Measurements from ENCODE around the gene NPLOC4. TPM values are rescaled to one million over a fixed set of nuclear protein-coding genes. Genes with fewer than 3 reads are reported as not detected.

NPLOC4 gene
- total and polyA plus RNA-seq, 9 of the 15 experiments (the other 6 are each of a cell fraction or from before 2014, with no cell fraction given): 1.5 to 116 (median 64.5) TPM

DNA sequence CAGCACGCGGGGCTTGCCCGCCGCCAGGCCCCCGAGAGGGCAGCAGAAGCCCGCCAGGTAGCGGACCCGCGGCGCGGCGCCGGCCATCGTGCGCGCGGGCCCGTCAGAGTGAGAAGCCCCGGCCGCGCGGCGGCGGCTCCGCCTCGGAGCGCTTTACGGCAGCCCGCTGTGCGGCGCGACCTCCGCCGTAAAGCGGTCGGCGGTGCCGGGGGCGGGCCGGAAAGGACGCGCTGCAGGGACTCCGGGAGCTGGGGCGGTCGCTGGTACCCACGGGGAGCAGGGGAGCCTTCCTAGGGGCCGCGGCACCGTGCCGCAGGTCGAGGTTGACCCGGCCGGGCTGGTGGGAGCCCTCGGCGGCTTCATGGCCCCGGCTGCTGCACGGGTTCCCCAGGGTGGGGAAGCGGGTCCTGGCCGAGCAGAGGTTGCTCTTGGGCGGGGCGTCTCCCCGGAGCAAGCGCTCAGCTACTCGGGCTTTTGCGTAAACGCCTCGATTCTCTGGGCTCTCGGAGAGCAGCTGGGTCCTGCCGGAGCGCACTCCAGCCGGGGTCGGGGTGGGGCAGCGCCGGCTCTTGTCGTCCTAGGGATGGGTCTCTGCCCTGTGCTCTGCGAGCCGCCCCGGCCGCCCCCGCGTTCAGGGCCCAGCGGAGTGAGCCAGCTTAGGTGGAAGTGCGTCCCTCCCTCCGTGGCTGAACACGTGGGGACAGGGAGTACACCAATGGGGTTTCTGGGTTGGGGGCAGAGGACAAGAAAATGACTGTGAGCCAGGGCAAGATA is 84.5 kb downstream of the NPLOC4 start, which contains the start of gene FAAP100 (continued):
- TF ChIP-seq FOXP1 (CRISPR knock-in tag; IDR thresholded peaks at IDR 0.05): 0 out of 2 replicates have a peak, but pooled peaks have one; percentile 51
- TF ChIP-seq, protein P1, sequence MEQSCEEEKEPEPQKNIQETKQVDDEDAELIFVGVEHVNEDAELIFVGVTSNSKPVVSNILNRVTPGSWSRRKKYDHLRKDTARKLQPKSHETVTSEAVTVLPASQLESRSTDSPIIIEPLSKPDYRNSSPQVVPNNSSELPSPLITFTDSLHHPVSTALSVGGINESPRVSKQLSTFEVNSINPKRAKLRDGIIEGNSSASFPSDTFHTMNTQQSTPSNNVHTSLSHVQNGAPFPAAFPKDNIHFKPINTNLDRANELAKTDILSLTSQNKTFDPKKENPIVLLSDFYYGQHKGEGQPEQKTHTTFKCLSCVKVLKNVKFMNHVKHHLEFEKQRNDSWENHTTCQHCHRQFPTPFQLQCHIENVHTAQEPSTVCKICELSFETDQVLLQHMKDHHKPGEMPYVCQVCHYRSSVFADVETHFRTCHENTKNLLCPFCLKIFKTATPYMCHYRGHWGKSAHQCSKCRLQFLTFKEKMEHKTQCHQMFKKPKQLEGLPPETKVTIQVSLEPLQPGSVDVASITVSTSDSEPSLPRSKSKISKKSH (CRISPR knock-in tag; IDR thresholded peaks at IDR 0.05): no peak
- 0 out of 2 replicates have a peak, but pooled peaks have one; percentile 56 for TF ChIP-seq ELF1 (tag; IDR thresholded peaks at IDR 0.05)
- no peak for TF ChIP-seq MGA (IDR thresholded peaks at IDR 0.05)
- TF ChIP-seq SPI1 (IDR thresholded peaks at IDR 0.05; ENCODE audit: borderline replicate concordance, low read depth, low read length): no peak
- TF ChIP-seq MNT (conservative IDR thresholded peaks at IDR 0.05): peak; percentile 95 to 97
- 0 out of 2 replicates have a peak, but pooled peaks have one; percentile 17 for TF ChIP-seq NCOA1 (IDR thresholded peaks at IDR 0.05; ENCODE audit: low read depth)
- no peak for TF ChIP-seq TAF7 (tag; IDR thresholded peaks at IDR 0.05)
- TF ChIP-seq KAT7 (CRISPR knock-in tag; IDR thresholded peaks at IDR 0.05; ENCODE audit: borderline replicate concordance): 0 out of 2 replicates have a peak, but pooled peaks have one; percentile 44
- no peak for TF ChIP-seq SNRNP70 (optimal IDR thresholded peaks at IDR 0.05; ENCODE audit: low read depth, low read length)
- no peak for TF ChIP-seq PPARD (CRISPR knock-in tag; IDR thresholded peaks at IDR 0.05)
- TF ChIP-seq HMGN3 (IDR thresholded peaks at IDR 0.05; ENCODE audit: borderline replicate concordance, extremely low read depth, insufficient read length, low read depth, low read length): peak; percentile 50

Measured in K562 (cell line).